PFSK-1 (cell line): ENCODE results near the gene C5orf58.

ENCODE experiments used
- POLR2AphosphoS5 ChIP-seq: IDR thresholded peaks from 2 replicates; pipeline ENCODE4 v1.6.1; 2012; ENCODE audit warnings: low read depth, mild to moderate bottlenecking, control low read depth, low read length, moderate library complexity
- REST ChIP-seq, 2 experiments: IDR thresholded peaks; 2 replicates each; pipeline versions ENCODE4 v1.6.1 to v1.8.0; 2011 to 2012; ENCODE audit warnings: low read depth in 2 of 2, low read length in 2 of 2, control low read depth in 1 of 2, inconsistent platforms in 1 of 2, mild to moderate bottlenecking in 1 of 2, moderate library complexity in 1 of 2; ENCODE audit not compliant: insufficient read depth in 1 of 2

- TF ChIP-seq POLR2AphosphoS5 (no peak), REST (IDR thresholded peaks at IDR 0.05; ENCODE audit: insufficient read depth in 1 of 2, low read depth in 2 of 2, low read length in 2 of 2) (no peak)
Observed at GRCh38 chr5:170235876-170236864, 3.4 kb downstream of the C5orf58 start.
